ENCODE measurements around the gene DYNLT1. TPM values are rescaled to one million over a fixed set of nuclear protein-coding genes. Genes with fewer than 3 reads are reported as not detected.
"Not testable (repeated sequence)": the region's sequence is repeated elsewhere in the genome, so short reads cannot be mapped to it uniquely, and the experiment has no call there.

The DYNLT1 gene
- total RNA-seq, 1 experiment from 2014 or later: 67.6 TPM

GRCh38 chr6:158654498-158654897, 10.0 kb upstream of the DYNLT1 start:
- no peak for DNase-seq
- Histone ChIP-seq H3K27me3 (ENCODE audit: control insufficient read depth, insufficient read depth, low read length) (no peaks in the 10 kb centered on the region), H3K36me3 (replicated peaks; ENCODE audit: control insufficient read depth, insufficient read depth, low read length) (no peaks in the 10 kb centered on the region), H3K4me3 (ENCODE audit: insufficient read depth, low read depth, low read length) (no peak overlapping the region)

GRCh38 chr6:158653577-158654354, 9.2 kb upstream of the DYNLT1 start:
- DNase-seq: no peak
- no peak overlapping the region for H3K4me3 ChIP-seq (ENCODE audit: insufficient read depth, low read depth, low read length)

GRCh38 chr6:158651981-158652737, 7.6 kb upstream of the DYNLT1 start:
- not testable (repeated sequence) for H3K36me3 ChIP-seq (replicated peaks; ENCODE audit: control insufficient read depth, insufficient read depth, low read length); H3K4me3 ChIP-seq (ENCODE audit: insufficient read depth, low read depth, low read length); DNase-seq; H3K27me3 ChIP-seq (ENCODE audit: control insufficient read depth, insufficient read depth, low read length)

More at GRCh38 chr6:158653577-158654354, 9.2 kb upstream of the DYNLT1 start:
- H3K27me3 ChIP-seq (ENCODE audit: control insufficient read depth, insufficient read depth, low read length): no peaks in the 10 kb centered on the region
- H3K36me3 ChIP-seq (replicated peaks; ENCODE audit: control insufficient read depth, insufficient read depth, low read length): no peaks in the 10 kb centered on the region

- H3K36me3 ChIP-seq (replicated peaks; ENCODE audit: control insufficient read depth, insufficient read depth, low read length): no peaks in the 10 kb centered on the region
Measured at GRCh38 chr6:158649289-158650143, 5.0 kb upstream of the DYNLT1 start, which contains the start of gene SYTL3. TSS of gene SYTL3 (plus strand) at chr6:158650054. CDS start at chr6:158663269, 13,215 bp downstream.

GRCh38 chr6:158648682-158649131, 4.2 kb upstream of the DYNLT1 start:
- H3K4me3 ChIP-seq (ENCODE audit: insufficient read depth, low read depth, low read length): no peak overlapping the region
- DNase-seq: no peak
- H3K36me3 ChIP-seq (replicated peaks; ENCODE audit: control insufficient read depth, insufficient read depth, low read length): no peaks in the 10 kb centered on the region
- peaks cover 2% of the 10 kb centered on the region for H3K27me3 ChIP-seq (ENCODE audit: control insufficient read depth, insufficient read depth, low read length)

More at GRCh38 chr6:158649289-158650143, 5.0 kb upstream of the DYNLT1 start, which contains the start of gene SYTL3:
- peaks cover 2% of the 10 kb centered on the region for H3K27me3 ChIP-seq (ENCODE audit: control insufficient read depth, insufficient read depth, low read length)
- no peak for DNase-seq
- no peak within 1 kb of the TSS for H3K4me3 ChIP-seq (ENCODE audit: insufficient read depth, low read depth, low read length)

GRCh38 chr6:158647501-158647900, 3.0 kb upstream of the DYNLT1 start:
- Histone ChIP-seq H3K36me3 (replicated peaks; ENCODE audit: control insufficient read depth, insufficient read depth, low read length) (no peaks in the 10 kb centered on the region), H3K27me3 (ENCODE audit: control insufficient read depth, insufficient read depth, low read length) (peaks cover 2% of the 10 kb centered on the region), H3K4me3 (ENCODE audit: insufficient read depth, low read depth, low read length) (no peak overlapping the region)
- no peak for DNase-seq

GRCh38 chr6:158646023-158646910, 1.7 kb upstream of the DYNLT1 start:
- no peaks in the 10 kb centered on the region for H3K36me3 ChIP-seq (replicated peaks; ENCODE audit: control insufficient read depth, insufficient read depth, low read length)
- no peak for DNase-seq

GRCh38 chr6:158645064-158646022, 800 bp upstream of the DYNLT1 start:
- Histone ChIP-seq H3K27me3 (ENCODE audit: control insufficient read depth, insufficient read depth, low read length) (peaks cover 2% of the 10 kb centered on the region), H3K36me3 (replicated peaks; ENCODE audit: control insufficient read depth, insufficient read depth, low read length) (no peaks in the 10 kb centered on the region), H3K4me3 (ENCODE audit: insufficient read depth, low read depth, low read length) (peak overlapping the region; percentile 99)
- no peak for DNase-seq

More at GRCh38 chr6:158646023-158646910, 1.7 kb upstream of the DYNLT1 start:
- H3K27me3 ChIP-seq (ENCODE audit: control insufficient read depth, insufficient read depth, low read length): peaks cover 2% of the 10 kb centered on the region
- no peak overlapping the region for H3K4me3 ChIP-seq (ENCODE audit: insufficient read depth, low read depth, low read length)

- no peak for DNase-seq
- H3K36me3 ChIP-seq (replicated peaks; ENCODE audit: control insufficient read depth, insufficient read depth, low read length): peaks cover 2% of the 10 kb centered on the region
- H3K4me3 ChIP-seq (ENCODE audit: insufficient read depth, low read depth, low read length): peak overlapping the region; percentile 99
- peaks cover 2% of the 10 kb centered on the region for H3K27me3 ChIP-seq (ENCODE audit: control insufficient read depth, insufficient read depth, low read length)
Measured at GRCh38 chr6:158643836-158644230, 710 bp downstream of the DYNLT1 start.

- H3K27me3 ChIP-seq (ENCODE audit: control insufficient read depth, insufficient read depth, low read length): peaks cover 2% of the 10 kb centered on the region
- no peak for DNase-seq
- peaks cover 2% of the 10 kb centered on the region for H3K36me3 ChIP-seq (replicated peaks; ENCODE audit: control insufficient read depth, insufficient read depth, low read length)
- no peak overlapping the region for H3K4me3 ChIP-seq (ENCODE audit: insufficient read depth, low read depth, low read length)
Measured at GRCh38 chr6:158642097-158642601, 2.4 kb downstream of the DYNLT1 start.

- peaks cover 4% of the 10 kb centered on the region for H3K36me3 ChIP-seq (replicated peaks; ENCODE audit: control insufficient read depth, insufficient read depth, low read length)
- no peak for DNase-seq
- H3K4me3 ChIP-seq (ENCODE audit: insufficient read depth, low read depth, low read length): no peak overlapping the region
- no peaks in the 10 kb centered on the region; the same call in 1 of the 2 replicates for H3K27me3 ChIP-seq (ENCODE audit: control insufficient read depth, insufficient read depth, low read length)
Measured at GRCh38 chr6:158640519-158640918, 4.0 kb downstream of the DYNLT1 start.

- no peak overlapping the region for H3K4me3 ChIP-seq (ENCODE audit: insufficient read depth, low read depth, low read length)
- peaks cover 4% of the 10 kb centered on the region for H3K36me3 ChIP-seq (replicated peaks; ENCODE audit: control insufficient read depth, insufficient read depth, low read length)
- no peak for DNase-seq
- H3K27me3 ChIP-seq (ENCODE audit: control insufficient read depth, insufficient read depth, low read length): no peaks in the 10 kb centered on the region
Measured at GRCh38 chr6:158639056-158639455, 5.5 kb downstream of the DYNLT1 start.

Measured in H7 (cell line).